Astrocyte of the cerebellum (primary cell): Measurements from ENCODE around the gene ASB7.
"Not testable (repeated sequence)": the region's sequence is repeated elsewhere in the genome, so short reads cannot be mapped to it uniquely, and the experiment has no call there.

Experiments
- DNase-seq: peaks from one replicate; pipeline ENCODE4 v3.0.0-alpha.2; 2011; ENCODE audit warnings: low read depth
- H3K4me3 ChIP-seq: 2 replicates; pipeline ENCODE4 v1.5.1; 2011; ENCODE audit warnings: mild to moderate bottlenecking, low read depth, low read length, moderate library complexity
- CTCF ChIP-seq: IDR thresholded peaks from 2 replicates; pipeline ENCODE4 v1.5.1; 2012; ENCODE audit warnings: low read length, low read depth, moderate library complexity, mild to moderate bottlenecking; ENCODE audit errors: missing control alignments
- in situ Hi-C: cut with HindIII; loops from 2 replicates; pipeline ENCODE4 v1.10.0; 2017; ENCODE audit warnings: low sequenced_read_pairs

Gene ASB7

GRCh38 chr15:100573526-100573925, 28.9 kb upstream of the ASB7 start:
- no peak for DNase-seq
- in situ Hi-C loops = no loop called here
- TF ChIP-seq CTCF = no peak
- no peak overlapping the region for H3K4me3 ChIP-seq

GRCh38 chr15:100580414-100580813, 22.0 kb upstream of the ASB7 start:
- no peak for TF ChIP-seq CTCF
- DNase-seq = no peak
- in situ Hi-C loops = no loop called here
- no peak overlapping the region for H3K4me3 ChIP-seq

- in situ Hi-C loops = no loop called here
- no peak for DNase-seq
Observed at GRCh38 chr15:100588638-100589242, 13.6 kb upstream of the ASB7 start.

GRCh38 chr15:100591163-100591562, 11.2 kb upstream of the ASB7 start:
- DNase-seq, H3K4me3 ChIP-seq, in situ Hi-C loops: not testable (repeated sequence)

More at GRCh38 chr15:100588638-100589242, 13.6 kb upstream of the ASB7 start:
- TF ChIP-seq CTCF = no peak
- H3K4me3 ChIP-seq = no peak overlapping the region

- no peak for TF ChIP-seq CTCF
- no peak for DNase-seq
- in situ Hi-C loops = no loop called here
- no peak overlapping the region for H3K4me3 ChIP-seq
Observed at GRCh38 chr15:100591835-100592234, 10.6 kb upstream of the ASB7 start.

- in situ Hi-C loops = no loop called here
- no peak overlapping the region for H3K4me3 ChIP-seq
- TF ChIP-seq CTCF = no peak
- no peak for DNase-seq
Observed at GRCh38 chr15:100592898-100593297, 9.5 kb upstream of the ASB7 start.

- in situ Hi-C loops = no loop called here
- no peak overlapping the region for H3K4me3 ChIP-seq
- DNase-seq = no peak
- no peak for TF ChIP-seq CTCF
Observed at GRCh38 chr15:100593431-100593830, 9.0 kb upstream of the ASB7 start.
